PC-3 (cell line): Measurements from ENCODE around the gene CASP12. TPM values are rescaled to one million over a fixed set of nuclear protein-coding genes. Genes with fewer than 3 reads are reported as not detected.

Experiments used
- ATAC-seq: fragments of 200-7000 bp; cut with Tn5 transposase; 2 replicates; pipeline ENCODE4 v1.9.1; 2020; ENCODE audit warnings: mild to moderate bottlenecking, moderate library complexity
- BruUV-seq: library from RNA; stranded (reverse); fragments of 400-500 nt; replicated peaks from 2 replicates; lab custom pipeline; 2021; lab: Mats Ljungman, UMichigan
- CTCF ChIA-PET: fragments of 300-600 bp; sonication (Branson Sonifier 250); formaldehyde crosslinking; loops from one replicate; lab custom pipeline; 2022; ENCODE audit warnings: antibody characterized with exemption; lab: Charles Lee
- POLR2A ChIA-PET: fragments of 300-600 bp; sonication (Branson Sonifier 250); formaldehyde crosslinking; loops from one replicate; lab custom pipeline; 2022; ENCODE audit warnings: antibody characterized with exemption; ENCODE audit not compliant: unreplicated experiment; lab: Charles Lee
- DNase-seq: peaks from one replicate; pipeline ENCODE4 v3.0.0-alpha.2; 2015
- H2AFZ ChIP-seq: fragments of 300-600 bp; sonication (generic); 2 replicates; pipeline ENCODE4 v1.6.0; 2016; ENCODE audit warnings: antibody characterized with exemption, low read length
- H3F3A ChIP-seq: fragments of 300-600 bp; sonication (generic); one replicate; pipeline ENCODE4 v1.6.0; 2017; ENCODE audit warnings: antibody characterized with exemption, low read length, control low read depth, mild to moderate bottlenecking; ENCODE audit not compliant: unreplicated experiment
- H3K27ac ChIP-seq: fragments of 300-600 bp; sonication (generic); 2 replicates; pipeline ENCODE4 v1.5.1; 2016; ENCODE audit warnings: mild to moderate bottlenecking, low read length
- H3K27me3 ChIP-seq: fragments of 300-600 bp; sonication (generic); 2 replicates; pipeline ENCODE4 v1.6.1; 2016; ENCODE audit warnings: low read length, mixed read lengths
- H3K36me3 ChIP-seq: fragments of 300-600 bp; sonication (generic); 2 replicates; pipeline ENCODE4 v1.6.1; 2016; ENCODE audit warnings: low read depth, mixed run types, low read length, mixed read lengths
- H3K4me1 ChIP-seq: fragments of 300-600 bp; sonication (generic); 2 replicates; pipeline ENCODE4 v1.5.1; 2016; ENCODE audit warnings: low read length; ENCODE audit not compliant: insufficient read depth
- H3K4me2 ChIP-seq: fragments of 300-600 bp; sonication (generic); 2 replicates; pipeline ENCODE4 v1.6.0; 2016; ENCODE audit warnings: low read length
- H3K4me3 ChIP-seq: fragments of 300-600 bp; sonication (generic); 2 replicates; pipeline ENCODE4 v1.5.1; 2016; ENCODE audit warnings: mild to moderate bottlenecking, low read length, mixed read lengths
- H3K79me2 ChIP-seq: fragments of 300-600 bp; sonication (generic); 2 replicates; pipeline ENCODE4 v1.6.1; 2017; ENCODE audit warnings: low read length, mixed read lengths
- H3K9ac ChIP-seq: fragments of 300-600 bp; sonication (generic); 2 replicates; pipeline ENCODE4 v1.6.0; 2016; ENCODE audit warnings: mild to moderate bottlenecking, low read length
- H3K9me2 ChIP-seq: fragments of 300-600 bp; sonication (generic); replicated peaks from 2 replicates; pipeline ENCODE4 v1.6.1; 2016; ENCODE audit warnings: mixed run types, low read length, mixed read lengths
- H3K9me3 ChIP-seq: fragments of 300-600 bp; sonication (generic); 2 replicates; pipeline ENCODE4 v1.6.1; 2016; ENCODE audit warnings: low read length, mixed read lengths
- H4K20me1 ChIP-seq: fragments of 300-600 bp; sonication (generic); 2 replicates; pipeline ENCODE4 v1.6.1; 2016; ENCODE audit warnings: low read length, mixed read lengths
- CTCF ChIP-seq: fragments of 300-600 bp; sonication (generic); conservative IDR thresholded peaks from 2 replicates; pipeline ENCODE4 v1.5.1; 2017; ENCODE audit warnings: antibody characterized with exemption, low read depth, mild to moderate bottlenecking, low read length
- EZH2 ChIP-seq: fragments of 300-600 bp; sonication (generic); IDR thresholded peaks from one replicate; pipeline ENCODE4 v1.6.1; 2017; ENCODE audit warnings: antibody characterized with exemption, mild to moderate bottlenecking, low read length; ENCODE audit not compliant: unreplicated experiment
- EZH2phosphoT487 ChIP-seq: fragments of 300-600 bp; sonication (generic); IDR thresholded peaks from 2 replicates; pipeline ENCODE4 v1.6.1; 2018; ENCODE audit warnings: mild to moderate bottlenecking, antibody characterized with exemption, low read length, borderline replicate concordance
- intact Hi-C: fragments of 100-400 bp; cut with micrococcal nuclease; formaldehyde crosslinking; loops from 2 replicates; pipeline ENCODE4 v1.9.0; 2023
- total RNA-seq: library from RNA; depleted of rRNA; stranded (reverse); fragments of >200 nt; gene quantifications from 2 replicates; pipeline ENCODE4 v1.2.3, GENCODE V29; 2014

The CASP12 gene
- total RNA-seq, 1 experiment from 2014 or later, result not detected

DNA sequence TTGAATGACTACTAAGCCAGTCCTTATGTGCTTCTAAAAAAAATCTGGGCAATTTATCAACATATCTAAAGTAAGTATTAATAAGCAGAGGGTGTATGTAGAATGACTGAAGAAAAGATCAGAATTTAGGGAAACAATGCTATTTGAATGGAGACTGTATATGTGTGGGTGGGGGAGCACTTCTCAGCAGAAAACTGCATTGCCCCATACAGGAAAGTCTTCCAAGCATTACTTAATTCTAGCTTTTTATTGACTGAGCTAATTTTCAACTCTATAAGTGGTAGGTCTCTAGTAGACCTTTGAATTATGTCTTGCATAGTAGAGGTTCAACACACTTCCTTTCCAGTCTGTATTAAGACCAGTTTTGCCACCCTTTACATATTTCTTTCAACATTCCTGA, 41.7 kb downstream of the CASP12 start:
- Histone ChIP-seq H3F3A (no peaks in the 10 kb centered on the region), H3K4me1 (peaks cover 8% of the 10 kb centered on the region; the same call in 1 of the 2 replicates), H3K27me3 (no peaks in the 10 kb centered on the region), H4K20me1 (no peaks in the 10 kb centered on the region), H3K9me2 (no peaks in the 10 kb centered on the region), H3K4me2 (no peak overlapping the region), H3K4me3 (no peak overlapping the region), H3K27ac (no peak overlapping the region), H3K79me2 (no peaks in the 10 kb centered on the region), H3K9ac (no peak overlapping the region), H2AFZ (no peak overlapping the region), H3K36me3 (no peaks in the 10 kb centered on the region), H3K9me3 (no peaks in the 10 kb centered on the region)
- no TSS peak for BruUV-seq
- no peak for DNase-seq
- no peak for ATAC-seq
- POLR2A ChIA-PET, result no interaction called here
- intact Hi-C loops, result no loop called here
- CTCF ChIA-PET, result no interaction called here
- no peak for TF ChIP-seq CTCF

- POLR2A ChIA-PET, result no interaction called here
- Histone ChIP-seq H3K4me2 (no peak overlapping the region), H3K27me3 (no peaks in the 10 kb centered on the region), H4K20me1 (no peaks in the 10 kb centered on the region), H3K27ac (no peak overlapping the region), H3K36me3 (no peaks in the 10 kb centered on the region), H3K9me2 (no peaks in the 10 kb centered on the region), H3K79me2 (no peaks in the 10 kb centered on the region), H3K9me3 (no peaks in the 10 kb centered on the region), H3K9ac (no peak overlapping the region), H2AFZ (no peak overlapping the region), H3K4me1 (peaks cover 8% of the 10 kb centered on the region; the same call in 1 of the 2 replicates), H3K4me3 (no peak overlapping the region), H3F3A (no peaks in the 10 kb centered on the region)
- TF ChIP-seq EZH2 (no peak), EZH2phosphoT487 (no peak), CTCF (no peak)
- intact Hi-C loops, result no loop called here
- no peak for ATAC-seq
- no peak for DNase-seq
- BruUV-seq, result no TSS peak
- CTCF ChIA-PET, result no interaction called here
Measured at GRCh38 chr11:104855965-104856364, 42.3 kb downstream of the CASP12 start.

DNA sequence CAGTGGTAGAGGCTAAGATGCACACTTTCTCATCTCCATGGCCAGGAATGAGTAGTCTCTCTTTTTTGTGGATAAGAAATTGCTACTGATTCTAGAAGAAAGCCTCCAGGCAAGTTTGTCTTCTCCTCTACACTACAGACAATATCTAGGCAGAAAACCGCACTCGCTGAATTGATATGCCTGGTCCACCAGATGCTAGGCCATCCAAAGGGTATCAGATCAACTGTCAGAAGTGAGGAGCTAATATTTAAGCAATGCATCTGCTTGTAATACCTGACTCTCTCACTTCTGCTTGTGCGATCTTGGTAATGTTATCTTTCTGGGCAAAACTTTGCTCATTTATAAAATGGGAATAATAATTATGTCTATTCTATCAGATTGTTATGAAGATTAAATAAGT, 45.0 kb downstream of the CASP12 start:
- BruUV-seq, result no TSS peak

More for the DNA sequence above, 45.0 kb downstream of the CASP12 start:
- Histone ChIP-seq H3K79me2 (no peaks in the 10 kb centered on the region), H2AFZ (no peak overlapping the region), H3F3A (no peaks in the 10 kb centered on the region), H3K4me2 (peak overlapping the region; percentile 11; the same call in 1 of the 2 replicates), H3K27me3 (no peaks in the 10 kb centered on the region), H3K9me3 (no peaks in the 10 kb centered on the region), H3K9ac (no peak overlapping the region), H3K4me3 (no peak overlapping the region), H3K4me1 (peaks cover 8% of the 10 kb centered on the region; the same call in 1 of the 2 replicates), H3K27ac (no peak overlapping the region), H4K20me1 (no peaks in the 10 kb centered on the region), H3K36me3 (no peaks in the 10 kb centered on the region), H3K9me2 (no peaks in the 10 kb centered on the region)
- POLR2A ChIA-PET, result no interaction called here
- DNase-seq (no peak), ATAC-seq (no peak)
- intact Hi-C loops, result no loop called here
- CTCF ChIA-PET, result no interaction called here
- no peak for TF ChIP-seq CTCF
- TF ChIP-seq EZH2, result no peak
